H1 (cell line): ENCODE measurements around the gene RABEPK. TPM values are rescaled to one million over a fixed set of nuclear protein-coding genes. Genes with fewer than 3 reads are reported as not detected.
A peak's percentile ranks its signal among the peaks of the same experiment; 100 is the strongest.

ENCODE experiments used
- CHD1 ChIP-seq: IDR thresholded peaks from 2 replicates; pipeline ENCODE4 v1.6.1; 2012; ENCODE audit warnings: low read depth, low read length, improper control_type of control experiment
- EGR1 ChIP-seq: IDR thresholded peaks from 2 replicates; pipeline ENCODE4 v1.6.1; 2011; ENCODE audit warnings: low read depth, low read length, borderline replicate concordance
- PHF8 ChIP-seq: fragments of 200-600 bp; sonication (generic); conservative IDR thresholded peaks from 2 replicates; pipeline ENCODE4 v1.7.1; 2012; ENCODE audit warnings: low read depth, mild to moderate bottlenecking, inconsistent platforms, low read length, moderate library complexity
- SIX5 ChIP-seq: IDR thresholded peaks from 2 replicates; pipeline ENCODE4 v1.6.1; 2011; ENCODE audit warnings: mild to moderate bottlenecking, low read depth, low read length
- SP2 ChIP-seq: IDR thresholded peaks from 2 replicates; pipeline ENCODE4 v1.6.1; 2012; ENCODE audit warnings: mild to moderate bottlenecking, low read length, inconsistent platforms
- TCF12 ChIP-seq: IDR thresholded peaks from 2 replicates; pipeline ENCODE4 v1.6.1; 2011; ENCODE audit warnings: low read depth, mild to moderate bottlenecking, low read length
- polyA plus RNA-seq, 7 experiments: library from polyadenylated mRNA; depleted of rRNA in 3 of 7; stranded (reverse) in 5 of 7; unstranded in 2 of 7; fragments of >200 nt in 5 of 7; fragments of 200-250 nt in 2 of 7; gene quantifications; 1 replicate in 5 of 7; 2 replicates in 1 of 7; 4 replicates in 1 of 7; pipeline versions ENCODE4 v1.2.1 to v1.2.3, GENCODE V29; 2011 to 2013; ENCODE audit warnings: missing spikeins in 2 of 7, mixed read lengths in 2 of 7
- total RNA-seq: library from RNA; stranded (reverse); fragmentation: NEBNext Ultra II Directional; extraction: Animal tissue kit (Norgen Biotek cat#: 25700); gene quantifications from 2 replicates; pipeline ENCODE4 v1.2.1, GENCODE V29; 2021
- TF ChIP-seq, protein P1 (sequence below): IDR thresholded peaks from 2 replicates; pipeline ENCODE4 v1.6.1; 2012; ENCODE audit warnings: inconsistent platforms
- TF ChIP-seq, protein P2 (sequence below): fragments of 300-600 bp; sonication (generic); IDR thresholded peaks from 2 replicates; pipeline ENCODE4 v1.7.1; 2012; ENCODE audit warnings: low read length, moderate library complexity, mild to moderate bottlenecking, inconsistent platforms; ENCODE audit not compliant: insufficient replicate concordance
- TF ChIP-seq, protein P3 (sequence below): IDR thresholded peaks from 2 replicates; pipeline ENCODE4 v1.6.1; 2011; ENCODE audit warnings: low read length, improper control_type of control experiment

The RABEPK gene
- total and polyA plus RNA-seq, 2 of the 8 experiments (the other 6 are each of a cell fraction or from before 2014, with no cell fraction given), result 26.3 to 34.3 TPM

DNA sequence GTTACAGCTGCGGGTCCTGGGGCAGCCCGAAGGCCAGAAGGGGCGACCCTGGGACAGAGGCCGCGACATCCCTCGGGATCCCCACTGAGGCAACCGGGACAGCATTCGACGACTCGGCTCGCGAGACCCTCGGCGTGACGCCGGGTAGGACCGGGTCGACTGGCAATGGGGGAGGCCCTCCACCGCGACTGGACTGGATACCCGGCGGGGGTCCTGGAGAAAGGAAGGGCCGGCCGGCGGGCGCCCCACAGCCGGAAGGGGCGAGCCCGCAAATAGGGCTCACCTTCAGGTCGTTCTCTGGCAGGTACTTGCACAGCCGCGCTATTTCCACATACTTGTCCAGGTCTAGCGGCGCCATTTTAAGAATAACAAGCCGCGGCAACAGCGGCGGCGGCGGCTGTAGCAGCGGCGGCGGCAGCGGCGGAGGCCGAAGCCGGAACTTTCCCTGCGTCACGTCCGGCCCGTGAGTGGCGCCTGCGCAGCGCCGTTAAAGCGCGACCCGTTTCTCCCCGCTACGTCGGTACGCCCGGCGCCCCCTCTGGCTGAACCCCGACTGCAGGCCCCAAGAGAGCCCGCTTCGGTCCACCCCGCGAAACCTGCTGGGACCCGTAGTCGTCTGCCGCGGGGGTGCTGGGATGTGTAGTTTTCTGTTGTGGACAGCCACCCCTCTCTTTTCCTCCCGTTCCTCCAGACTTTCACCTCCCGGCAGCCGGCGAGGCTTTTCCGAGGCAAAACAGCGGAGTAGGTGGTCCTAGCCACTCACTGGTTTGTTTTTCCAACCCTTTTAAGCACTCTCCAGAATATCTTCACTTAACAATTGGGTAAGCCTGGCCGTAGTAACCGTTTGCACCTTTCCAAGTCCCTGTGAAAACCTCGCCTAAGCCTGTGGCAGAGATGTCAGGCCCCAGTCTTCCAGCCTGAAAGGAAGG is 10.7 kb upstream of the RABEPK start, which contains the start of gene PPP6C (continued):
- TF ChIP-seq SP2 (no peak), PHF8 (peak; percentile 96), SIX5 (peak; percentile 88), CHD1 (no peak), TCF12 (no peak), EGR1 (no peak)
- TF ChIP-seq, protein P1, sequence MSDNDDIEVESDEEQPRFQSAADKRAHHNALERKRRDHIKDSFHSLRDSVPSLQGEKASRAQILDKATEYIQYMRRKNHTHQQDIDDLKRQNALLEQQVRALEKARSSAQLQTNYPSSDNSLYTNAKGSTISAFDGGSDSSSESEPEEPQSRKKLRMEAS, result no peak
- TF ChIP-seq, protein P2, sequence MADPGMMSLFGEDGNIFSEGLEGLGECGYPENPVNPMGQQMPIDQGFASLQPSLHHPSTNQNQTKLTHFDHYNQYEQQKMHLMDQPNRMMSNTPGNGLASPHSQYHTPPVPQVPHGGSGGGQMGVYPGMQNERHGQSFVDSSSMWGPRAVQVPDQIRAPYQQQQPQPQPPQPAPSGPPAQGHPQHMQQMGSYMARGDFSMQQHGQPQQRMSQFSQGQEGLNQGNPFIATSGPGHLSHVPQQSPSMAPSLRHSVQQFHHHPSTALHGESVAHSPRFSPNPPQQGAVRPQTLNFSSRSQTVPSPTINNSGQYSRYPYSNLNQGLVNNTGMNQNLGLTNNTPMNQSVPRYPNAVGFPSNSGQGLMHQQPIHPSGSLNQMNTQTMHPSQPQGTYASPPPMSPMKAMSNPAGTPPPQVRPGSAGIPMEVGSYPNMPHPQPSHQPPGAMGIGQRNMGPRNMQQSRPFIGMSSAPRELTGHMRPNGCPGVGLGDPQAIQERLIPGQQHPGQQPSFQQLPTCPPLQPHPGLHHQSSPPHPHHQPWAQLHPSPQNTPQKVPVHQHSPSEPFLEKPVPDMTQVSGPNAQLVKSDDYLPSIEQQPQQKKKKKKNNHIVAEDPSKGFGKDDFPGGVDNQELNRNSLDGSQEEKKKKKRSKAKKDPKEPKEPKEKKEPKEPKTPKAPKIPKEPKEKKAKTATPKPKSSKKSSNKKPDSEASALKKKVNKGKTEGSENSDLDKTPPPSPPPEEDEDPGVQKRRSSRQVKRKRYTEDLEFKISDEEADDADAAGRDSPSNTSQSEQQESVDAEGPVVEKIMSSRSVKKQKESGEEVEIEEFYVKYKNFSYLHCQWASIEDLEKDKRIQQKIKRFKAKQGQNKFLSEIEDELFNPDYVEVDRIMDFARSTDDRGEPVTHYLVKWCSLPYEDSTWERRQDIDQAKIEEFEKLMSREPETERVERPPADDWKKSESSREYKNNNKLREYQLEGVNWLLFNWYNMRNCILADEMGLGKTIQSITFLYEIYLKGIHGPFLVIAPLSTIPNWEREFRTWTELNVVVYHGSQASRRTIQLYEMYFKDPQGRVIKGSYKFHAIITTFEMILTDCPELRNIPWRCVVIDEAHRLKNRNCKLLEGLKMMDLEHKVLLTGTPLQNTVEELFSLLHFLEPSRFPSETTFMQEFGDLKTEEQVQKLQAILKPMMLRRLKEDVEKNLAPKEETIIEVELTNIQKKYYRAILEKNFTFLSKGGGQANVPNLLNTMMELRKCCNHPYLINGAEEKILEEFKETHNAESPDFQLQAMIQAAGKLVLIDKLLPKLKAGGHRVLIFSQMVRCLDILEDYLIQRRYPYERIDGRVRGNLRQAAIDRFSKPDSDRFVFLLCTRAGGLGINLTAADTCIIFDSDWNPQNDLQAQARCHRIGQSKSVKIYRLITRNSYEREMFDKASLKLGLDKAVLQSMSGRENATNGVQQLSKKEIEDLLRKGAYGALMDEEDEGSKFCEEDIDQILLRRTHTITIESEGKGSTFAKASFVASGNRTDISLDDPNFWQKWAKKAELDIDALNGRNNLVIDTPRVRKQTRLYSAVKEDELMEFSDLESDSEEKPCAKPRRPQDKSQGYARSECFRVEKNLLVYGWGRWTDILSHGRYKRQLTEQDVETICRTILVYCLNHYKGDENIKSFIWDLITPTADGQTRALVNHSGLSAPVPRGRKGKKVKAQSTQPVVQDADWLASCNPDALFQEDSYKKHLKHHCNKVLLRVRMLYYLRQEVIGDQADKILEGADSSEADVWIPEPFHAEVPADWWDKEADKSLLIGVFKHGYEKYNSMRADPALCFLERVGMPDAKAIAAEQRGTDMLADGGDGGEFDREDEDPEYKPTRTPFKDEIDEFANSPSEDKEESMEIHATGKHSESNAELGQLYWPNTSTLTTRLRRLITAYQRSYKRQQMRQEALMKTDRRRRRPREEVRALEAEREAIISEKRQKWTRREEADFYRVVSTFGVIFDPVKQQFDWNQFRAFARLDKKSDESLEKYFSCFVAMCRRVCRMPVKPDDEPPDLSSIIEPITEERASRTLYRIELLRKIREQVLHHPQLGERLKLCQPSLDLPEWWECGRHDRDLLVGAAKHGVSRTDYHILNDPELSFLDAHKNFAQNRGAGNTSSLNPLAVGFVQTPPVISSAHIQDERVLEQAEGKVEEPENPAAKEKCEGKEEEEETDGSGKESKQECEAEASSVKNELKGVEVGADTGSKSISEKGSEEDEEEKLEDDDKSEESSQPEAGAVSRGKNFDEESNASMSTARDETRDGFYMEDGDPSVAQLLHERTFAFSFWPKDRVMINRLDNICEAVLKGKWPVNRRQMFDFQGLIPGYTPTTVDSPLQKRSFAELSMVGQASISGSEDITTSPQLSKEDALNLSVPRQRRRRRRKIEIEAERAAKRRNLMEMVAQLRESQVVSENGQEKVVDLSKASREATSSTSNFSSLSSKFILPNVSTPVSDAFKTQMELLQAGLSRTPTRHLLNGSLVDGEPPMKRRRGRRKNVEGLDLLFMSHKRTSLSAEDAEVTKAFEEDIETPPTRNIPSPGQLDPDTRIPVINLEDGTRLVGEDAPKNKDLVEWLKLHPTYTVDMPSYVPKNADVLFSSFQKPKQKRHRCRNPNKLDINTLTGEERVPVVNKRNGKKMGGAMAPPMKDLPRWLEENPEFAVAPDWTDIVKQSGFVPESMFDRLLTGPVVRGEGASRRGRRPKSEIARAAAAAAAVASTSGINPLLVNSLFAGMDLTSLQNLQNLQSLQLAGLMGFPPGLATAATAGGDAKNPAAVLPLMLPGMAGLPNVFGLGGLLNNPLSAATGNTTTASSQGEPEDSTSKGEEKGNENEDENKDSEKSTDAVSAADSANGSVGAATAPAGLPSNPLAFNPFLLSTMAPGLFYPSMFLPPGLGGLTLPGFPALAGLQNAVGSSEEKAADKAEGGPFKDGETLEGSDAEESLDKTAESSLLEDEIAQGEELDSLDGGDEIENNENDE, result no peak
- TF ChIP-seq, protein P3, sequence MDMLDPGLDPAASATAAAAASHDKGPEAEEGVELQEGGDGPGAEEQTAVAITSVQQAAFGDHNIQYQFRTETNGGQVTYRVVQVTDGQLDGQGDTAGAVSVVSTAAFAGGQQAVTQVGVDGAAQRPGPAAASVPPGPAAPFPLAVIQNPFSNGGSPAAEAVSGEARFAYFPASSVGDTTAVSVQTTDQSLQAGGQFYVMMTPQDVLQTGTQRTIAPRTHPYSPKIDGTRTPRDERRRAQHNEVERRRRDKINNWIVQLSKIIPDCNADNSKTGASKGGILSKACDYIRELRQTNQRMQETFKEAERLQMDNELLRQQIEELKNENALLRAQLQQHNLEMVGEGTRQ, result no peak
